PC-9 (cell line): ENCODE data around the gene IFITM1. TPM values are rescaled to one million over a fixed set of nuclear protein-coding genes. Genes with fewer than 3 reads are reported as not detected.

Experiments
- BruUV-seq: library from RNA; stranded (reverse); fragments of 400-500 nt; replicated peaks from 2 replicates; lab custom pipeline; 2021; lab: Mats Ljungman, UMichigan
- CTCF ChIA-PET: fragments of 300-600 bp; sonication (Branson Sonifier 250); formaldehyde crosslinking; loops from one replicate; lab custom pipeline; 2022; ENCODE audit warnings: antibody characterized with exemption; lab: Charles Lee
- POLR2A ChIA-PET: fragments of 300-600 bp; sonication (Branson Sonifier 250); formaldehyde crosslinking; loops from one replicate; lab custom pipeline; 2022; ENCODE audit warnings: antibody characterized with exemption; ENCODE audit not compliant: unreplicated experiment; lab: Charles Lee
- DNase-seq, 2 experiments: peaks; one replicate each; pipeline versions ENCODE4 v3.0.0 to v3.0.0-alpha.2; 2015 to 2022; ENCODE audit warnings: mixed read lengths in 1 of 2
- H2AFZ ChIP-seq: fragments of 200-600 bp; sonication (generic); 2 replicates; pipeline ENCODE4 v1.8.1; 2017; ENCODE audit warnings: antibody characterized with exemption
- H3F3A ChIP-seq: fragments of 200-600 bp; sonication (generic); 2 replicates; pipeline ENCODE4 v1.8.1; 2017; ENCODE audit warnings: antibody characterized with exemption, mild to moderate bottlenecking, low read depth; ENCODE audit not compliant: insufficient read depth
- H3K27ac ChIP-seq: fragments of 200-600 bp; sonication (generic); 2 replicates; pipeline ENCODE4 v1.6.1; 2016; ENCODE audit warnings: mixed run types
- H3K27me3 ChIP-seq: fragments of 200-600 bp; sonication (generic); 2 replicates; pipeline ENCODE4 v1.6.1; 2016; ENCODE audit warnings: low read depth, mixed run types; ENCODE audit not compliant: insufficient read depth
- H3K36me3 ChIP-seq: fragments of 200-600 bp; sonication (generic); 2 replicates; pipeline ENCODE4 v1.6.1; 2016; ENCODE audit warnings: low read depth, mixed run types
- H3K4me1 ChIP-seq: fragments of 200-600 bp; sonication (generic); replicated peaks from 2 replicates; pipeline ENCODE4 v1.6.1; 2016; ENCODE audit warnings: mixed run types; ENCODE audit not compliant: insufficient read depth
- H3K4me2 ChIP-seq: fragments of 200-600 bp; sonication (generic); 2 replicates; pipeline ENCODE4 v1.6.1; 2017; ENCODE audit warnings: mixed run types
- H3K4me3 ChIP-seq: fragments of 200-600 bp; sonication (generic); 2 replicates; pipeline ENCODE4 v1.6.1; 2016; ENCODE audit warnings: mixed run types
- H3K79me2 ChIP-seq: fragments of 200-600 bp; sonication (generic); 2 replicates; pipeline ENCODE4 v1.6.1; 2017; ENCODE audit warnings: low read depth, mixed run types
- H3K9me2 ChIP-seq: fragments of 200-600 bp; sonication (generic); 2 replicates; pipeline ENCODE4 v1.8.1; 2017; ENCODE audit warnings: mild to moderate bottlenecking; ENCODE audit not compliant: insufficient read depth
- H3K9me3 ChIP-seq: fragments of 200-600 bp; sonication (generic); 2 replicates; pipeline ENCODE4 v1.8.1; 2016; ENCODE audit warnings: low read depth; ENCODE audit not compliant: insufficient read depth
- H4K20me1 ChIP-seq: fragments of 200-600 bp; sonication (generic); 2 replicates; pipeline ENCODE4 v1.8.1; 2017; ENCODE audit not compliant: insufficient read depth
- EZH2 ChIP-seq: fragments of 200-600 bp; sonication (generic); IDR thresholded peaks from 2 replicates; pipeline ENCODE4 v1.8.0; 2017; ENCODE audit warnings: antibody characterized with exemption, low read depth
- intact Hi-C: fragments of 100-400 bp; cut with micrococcal nuclease; formaldehyde crosslinking; loops from one replicate; pipeline ENCODE4 v1.10.0; 2022; ENCODE audit not compliant: unreplicated experiment
- total RNA-seq: library from RNA; stranded (reverse); gene quantifications from 2 replicates; pipeline ENCODE4 v1.2.3, GENCODE V29; 2021
- TF ChIP-seq, protein P1 (sequence below): fragments of 200-600 bp; sonication (generic); conservative IDR thresholded peaks from 2 replicates; pipeline ENCODE4 v1.6.1; 2017; ENCODE audit warnings: mixed run types, antibody characterized with exemption, mild to moderate bottlenecking, moderate library complexity

Gene IFITM1
- total RNA-seq, 1 experiment from 2014 or later: 9.5 TPM

DNA sequence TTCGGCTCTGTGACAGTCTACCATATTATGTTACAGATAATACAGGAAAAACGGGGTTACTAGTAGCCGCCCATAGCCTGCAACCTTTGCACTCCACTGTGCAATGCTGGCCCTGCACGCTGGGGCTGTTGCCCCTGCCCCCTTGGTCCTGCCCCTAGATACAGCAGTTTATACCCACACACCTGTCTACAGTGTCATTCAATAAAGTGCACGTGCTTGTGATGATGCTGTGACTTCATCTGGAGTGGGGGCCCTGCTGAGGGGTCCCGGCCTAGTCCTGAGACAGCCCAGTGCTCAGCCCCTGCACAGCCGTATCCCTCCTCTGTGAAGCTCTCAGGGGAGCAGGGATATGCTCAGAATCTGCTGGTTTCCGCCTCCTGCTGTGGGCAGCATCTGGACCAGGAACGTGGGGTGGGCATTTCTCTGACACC lies 1.2 kb downstream of the IFITM1 start:
- CTCF ChIA-PET: no interaction called here
- no peaks in the 10 kb centered on the region for H3K27me3 ChIP-seq

DNA sequence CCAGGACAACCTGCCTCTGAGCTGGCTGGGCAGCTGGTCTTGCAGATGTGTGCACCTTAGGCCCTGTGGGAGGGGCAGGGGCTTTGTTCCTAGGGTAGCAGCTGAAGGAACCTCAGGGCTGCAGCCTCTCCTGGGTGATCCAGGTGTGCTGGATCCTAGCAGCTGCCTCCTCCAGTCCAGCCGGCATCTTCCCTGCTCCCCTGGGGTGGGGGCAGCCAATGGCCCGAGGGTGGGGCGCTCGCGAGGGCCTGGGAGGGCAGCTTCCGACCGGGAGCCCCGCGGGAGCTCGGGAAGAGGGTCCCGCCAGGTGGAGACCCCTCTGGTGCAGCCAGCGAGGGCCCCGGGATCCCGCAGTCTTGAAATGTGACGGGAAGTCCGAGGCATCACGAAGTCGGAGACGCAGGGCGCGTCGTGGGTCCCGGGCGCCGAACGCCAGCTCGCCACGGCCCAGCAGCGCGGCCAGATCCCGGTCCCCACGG lies 1.7 kb downstream of the IFITM1 start:
- H3K79me2 ChIP-seq: no peaks in the 10 kb centered on the region
- H3K9me3 ChIP-seq: no peaks in the 10 kb centered on the region
- H2AFZ ChIP-seq: no peak overlapping the region
- no peaks in the 10 kb centered on the region for H3K9me2 ChIP-seq
- intact Hi-C loops: no loop called here
- no peak overlapping the region for H3K27ac ChIP-seq
- no peak overlapping the region for H3K4me2 ChIP-seq
- BruUV-seq: no TSS peak
- TF ChIP-seq, protein P1, sequence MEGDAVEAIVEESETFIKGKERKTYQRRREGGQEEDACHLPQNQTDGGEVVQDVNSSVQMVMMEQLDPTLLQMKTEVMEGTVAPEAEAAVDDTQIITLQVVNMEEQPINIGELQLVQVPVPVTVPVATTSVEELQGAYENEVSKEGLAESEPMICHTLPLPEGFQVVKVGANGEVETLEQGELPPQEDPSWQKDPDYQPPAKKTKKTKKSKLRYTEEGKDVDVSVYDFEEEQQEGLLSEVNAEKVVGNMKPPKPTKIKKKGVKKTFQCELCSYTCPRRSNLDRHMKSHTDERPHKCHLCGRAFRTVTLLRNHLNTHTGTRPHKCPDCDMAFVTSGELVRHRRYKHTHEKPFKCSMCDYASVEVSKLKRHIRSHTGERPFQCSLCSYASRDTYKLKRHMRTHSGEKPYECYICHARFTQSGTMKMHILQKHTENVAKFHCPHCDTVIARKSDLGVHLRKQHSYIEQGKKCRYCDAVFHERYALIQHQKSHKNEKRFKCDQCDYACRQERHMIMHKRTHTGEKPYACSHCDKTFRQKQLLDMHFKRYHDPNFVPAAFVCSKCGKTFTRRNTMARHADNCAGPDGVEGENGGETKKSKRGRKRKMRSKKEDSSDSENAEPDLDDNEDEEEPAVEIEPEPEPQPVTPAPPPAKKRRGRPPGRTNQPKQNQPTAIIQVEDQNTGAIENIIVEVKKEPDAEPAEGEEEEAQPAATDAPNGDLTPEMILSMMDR: no peak
- TF ChIP-seq EZH2: no peak
- H3F3A ChIP-seq: no peaks in the 10 kb centered on the region
- H3K36me3 ChIP-seq: no peaks in the 10 kb centered on the region
- DNase-seq: no peak
- ChIA-PET CTCF (no interaction called here), POLR2A (no interaction called here)
- H3K4me3 ChIP-seq: no peak overlapping the region
- no peaks in the 10 kb centered on the region for H4K20me1 ChIP-seq
- H3K4me1 ChIP-seq: no peaks in the 10 kb centered on the region
- no peaks in the 10 kb centered on the region for H3K27me3 ChIP-seq

More for the DNA sequence above, 1.2 kb downstream of the IFITM1 start:
- no peak overlapping the region for H3K4me2 ChIP-seq
- no peaks in the 10 kb centered on the region for H4K20me1 ChIP-seq
- no peak for TF ChIP-seq EZH2
- TF ChIP-seq, protein P1: no peak
- no peaks in the 10 kb centered on the region for H3K9me2 ChIP-seq
- no peaks in the 10 kb centered on the region for H3K79me2 ChIP-seq
- H3K4me3 ChIP-seq: no peak overlapping the region
- no peaks in the 10 kb centered on the region for H3K9me3 ChIP-seq
- no TSS peak for BruUV-seq
- no peaks in the 10 kb centered on the region for H3K36me3 ChIP-seq
- intact Hi-C loops: no loop called here
- no peaks in the 10 kb centered on the region for H3F3A ChIP-seq
- POLR2A ChIA-PET: no interaction called here
- DNase-seq: no peak
- no peak overlapping the region for H2AFZ ChIP-seq
- H3K4me1 ChIP-seq: no peaks in the 10 kb centered on the region
- H3K27ac ChIP-seq: no peak overlapping the region

DNA sequence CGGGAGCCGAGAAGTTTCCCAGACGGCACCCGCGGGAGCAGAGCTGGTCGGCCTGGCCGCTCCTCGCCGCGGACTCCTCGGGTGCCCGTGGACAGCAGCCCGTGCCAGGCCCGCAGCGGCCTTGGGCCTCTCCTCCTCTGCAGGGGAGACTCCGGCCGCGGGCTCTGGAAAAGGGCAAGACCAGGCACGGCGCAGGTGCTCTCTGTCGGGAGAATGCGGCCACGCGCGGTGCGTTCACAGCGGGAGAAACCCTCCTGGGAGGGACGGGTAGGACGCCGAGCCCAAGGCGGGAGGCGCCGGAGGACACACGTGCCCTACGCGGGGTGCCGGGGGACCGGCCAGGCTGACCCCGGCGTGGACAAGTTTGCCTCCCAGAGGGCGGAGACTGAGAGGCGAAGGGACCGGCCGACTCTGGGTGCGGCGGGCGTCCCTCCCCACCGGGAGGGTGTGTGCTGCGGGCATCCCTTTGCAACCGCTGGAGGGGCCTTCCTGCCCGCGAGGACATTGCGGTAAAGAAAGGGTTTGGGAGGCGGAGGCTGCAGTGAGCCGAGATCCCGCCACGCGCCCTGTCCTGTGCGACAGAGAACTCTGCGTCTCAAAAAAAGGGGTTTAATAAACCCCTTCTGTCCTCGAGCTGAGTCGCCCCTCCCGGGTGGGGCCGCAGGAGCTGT lies 2.3 kb downstream of the IFITM1 start:
- no TSS peak for BruUV-seq
- no peaks in the 10 kb centered on the region for H4K20me1 ChIP-seq
- H2AFZ ChIP-seq: no peak overlapping the region
- no peaks in the 10 kb centered on the region for H3K9me3 ChIP-seq
- no peaks in the 10 kb centered on the region for H3K79me2 ChIP-seq
- no peak overlapping the region for H3K4me2 ChIP-seq
- TF ChIP-seq EZH2: no peak
- TF ChIP-seq, protein P1: no peak
- H3F3A ChIP-seq: no peaks in the 10 kb centered on the region
- H3K9me2 ChIP-seq: no peaks in the 10 kb centered on the region
- ChIA-PET CTCF (no interaction called here), POLR2A (no interaction called here)
- no peaks in the 10 kb centered on the region for H3K27me3 ChIP-seq
- no peaks in the 10 kb centered on the region for H3K36me3 ChIP-seq
- no peak overlapping the region for H3K4me3 ChIP-seq
- H3K4me1 ChIP-seq: no peaks in the 10 kb centered on the region
- no peak overlapping the region for H3K27ac ChIP-seq
- no peak for DNase-seq
- intact Hi-C loops: no loop called here
